ENCODE results near the gene HLA-E. TPM values are rescaled to one million over a fixed set of nuclear protein-coding genes. Genes with fewer than 3 reads are reported as not detected.
"Not testable (repeated sequence)": the region's sequence is repeated elsewhere in the genome, so short reads cannot be mapped to it uniquely, and the experiment has no call there.

The HLA-E gene
- total and polyA plus RNA-seq, 2 donors: 141 to 564 TPM

DNA sequence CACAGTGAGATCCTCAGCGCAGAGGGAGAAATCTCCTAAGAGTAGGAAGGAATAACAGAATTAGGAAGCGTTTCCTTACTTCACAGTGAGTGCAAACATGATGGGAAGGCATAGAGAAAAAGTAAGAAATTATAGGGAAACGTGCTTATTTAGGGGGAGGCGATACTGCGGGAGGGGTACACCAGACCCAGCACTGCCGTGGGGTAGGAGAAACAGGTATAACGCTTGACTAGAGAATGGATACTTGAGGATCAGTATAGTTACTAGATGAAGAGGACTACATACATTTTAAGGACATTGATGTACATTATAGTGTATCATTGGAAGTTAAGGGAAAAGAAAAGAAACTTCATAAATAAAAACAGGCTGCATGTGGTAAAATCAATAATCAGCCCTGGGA lies 26.8 kb upstream of the HLA-E start:
- no peak for DNase-seq (ENCODE audit: extremely low spot score)
- no peak overlapping the region for H3K4me3 ChIP-seq (ENCODE audit: low read depth, low read length)
- no peaks in the 10 kb centered on the region for H3K4me1 ChIP-seq (ENCODE audit: insufficient read depth)
- H3K36me3 ChIP-seq (ENCODE audit: insufficient read depth): no peaks in the 10 kb centered on the region
- 50% methylated on average over 7 of the region's 7 CpGs for WGBS
- no peak overlapping the region for H3K27ac ChIP-seq (ENCODE audit: low read depth)

DNA sequence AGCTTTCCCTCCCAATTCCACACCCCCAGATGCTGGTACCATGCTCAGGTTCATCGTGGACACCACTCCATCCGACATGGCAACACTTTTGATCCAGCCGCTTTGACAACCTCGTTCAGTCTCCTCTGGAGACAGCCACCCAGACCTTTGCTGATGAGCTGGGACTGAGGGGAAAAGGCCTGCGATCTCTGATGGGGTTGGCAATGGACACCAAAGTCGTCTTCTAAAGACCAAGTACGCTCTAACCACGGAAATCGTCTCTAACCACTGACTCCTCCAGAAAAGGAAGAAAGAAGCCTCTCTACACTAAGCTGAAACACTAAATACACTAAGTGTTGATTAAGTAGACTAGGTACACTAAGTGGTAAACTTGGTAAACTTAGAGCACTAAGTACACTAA lies 26.1 kb upstream of the HLA-E start:
- no peak overlapping the region for H3K27ac ChIP-seq (ENCODE audit: low read depth)
- no peak for DNase-seq (ENCODE audit: extremely low spot score)
- no peaks in the 10 kb centered on the region for H3K36me3 ChIP-seq (ENCODE audit: insufficient read depth)
- no peaks in the 10 kb centered on the region for H3K4me1 ChIP-seq (ENCODE audit: insufficient read depth)
- WGBS: 46% methylated on average over 9 of the region's 9 CpGs
- no peak overlapping the region for H3K4me3 ChIP-seq (ENCODE audit: low read depth, low read length)

DNA sequence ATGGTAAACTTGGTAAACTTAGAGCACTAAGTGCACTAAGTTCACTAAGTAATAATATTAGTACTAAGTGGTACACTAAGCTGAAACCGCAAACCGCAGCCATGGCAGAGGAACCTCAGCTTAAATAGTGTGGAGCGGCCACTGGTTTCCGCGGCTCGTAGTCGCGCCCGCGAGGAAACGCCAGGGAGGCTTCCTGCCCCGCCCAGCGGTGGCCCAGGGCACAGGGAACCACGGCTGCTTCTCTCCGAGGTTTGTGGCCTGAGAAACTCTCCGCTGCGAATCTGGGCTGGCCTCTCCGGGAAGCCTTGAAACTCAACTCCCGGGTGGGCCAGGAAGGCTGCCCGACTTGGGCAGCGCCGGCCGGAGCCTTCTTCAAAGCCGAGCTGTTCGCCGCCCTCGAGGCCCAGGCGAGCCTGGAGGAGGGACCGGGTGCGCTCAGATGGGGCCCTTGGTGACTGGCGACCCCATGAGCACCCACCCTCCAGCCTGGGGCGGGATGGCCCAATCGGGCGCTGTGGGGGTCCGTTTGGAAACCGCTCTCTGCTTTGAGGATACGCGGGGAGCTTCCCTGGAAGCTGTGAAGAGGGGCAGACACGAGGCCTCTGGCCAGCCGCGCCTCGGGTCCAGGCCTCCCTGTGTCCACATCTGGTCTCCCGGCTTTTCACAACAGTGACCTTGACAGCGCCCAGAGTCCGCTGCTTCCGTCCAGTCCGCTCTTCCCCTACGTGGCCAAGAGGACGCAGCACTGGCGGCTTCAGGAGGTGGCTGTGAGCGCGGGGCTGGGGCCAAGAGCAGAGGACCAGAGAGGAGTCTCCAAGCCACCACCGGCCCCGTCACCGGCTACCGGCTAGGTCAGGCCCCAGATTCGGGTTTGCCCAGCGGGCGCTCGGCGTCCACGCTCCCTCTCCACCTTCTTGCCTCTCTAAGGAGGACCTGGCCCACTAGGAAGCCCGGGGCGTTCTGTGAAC lies 25.4 kb upstream of the HLA-E start:
- no peaks in the 10 kb centered on the region for H3K4me1 ChIP-seq (ENCODE audit: insufficient read depth)
- WGBS: 15% methylated on average over 64 of the region's 64 CpGs
- no peak overlapping the region for H3K27ac ChIP-seq (ENCODE audit: low read depth)
- no peak for DNase-seq (ENCODE audit: extremely low spot score)
- no peaks in the 10 kb centered on the region for H3K36me3 ChIP-seq (ENCODE audit: insufficient read depth)
- no peak overlapping the region for H3K4me3 ChIP-seq (ENCODE audit: low read depth, low read length)

DNA sequence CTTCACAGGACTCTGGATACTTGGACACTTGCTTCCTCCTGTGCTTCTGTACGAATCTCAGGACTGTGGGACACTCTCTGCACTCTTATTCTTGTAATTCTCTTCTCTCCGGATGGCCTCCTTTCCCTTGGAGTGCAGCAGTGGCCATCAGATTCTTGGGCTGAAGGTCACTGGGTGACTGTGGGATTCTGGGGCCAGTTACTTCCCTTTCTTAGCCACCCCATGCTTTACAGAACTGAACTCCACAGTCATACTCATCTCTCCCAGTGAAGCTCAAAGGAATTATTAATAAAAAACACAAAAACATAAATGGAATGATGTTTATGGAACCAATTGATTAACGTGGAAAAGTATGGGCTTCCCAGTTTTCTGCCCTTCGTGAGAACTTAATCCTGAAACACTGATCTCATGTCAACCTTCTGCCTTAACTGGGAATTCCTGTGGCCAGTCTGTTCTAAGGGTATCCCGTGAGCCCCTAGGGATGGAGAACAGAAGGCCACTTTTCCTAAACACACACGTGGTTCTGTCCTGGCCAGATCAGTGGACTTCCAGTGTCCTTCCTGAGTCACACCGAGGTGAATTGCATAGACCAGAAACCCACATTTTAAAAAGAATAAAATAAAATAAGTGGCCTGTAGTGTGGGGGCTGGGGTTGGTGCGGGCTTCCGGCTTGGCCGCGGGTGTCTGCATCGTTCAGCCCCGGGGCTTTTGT lies 23.6 kb upstream of the HLA-E start:
- DNase-seq (ENCODE audit: extremely low spot score): no peak
- Histone ChIP-seq H3K27ac (ENCODE audit: low read depth) (no peak overlapping the region), H3K4me3 (ENCODE audit: low read depth, low read length) (no peak overlapping the region), H3K36me3 (ENCODE audit: insufficient read depth) (no peaks in the 10 kb centered on the region), H3K4me1 (ENCODE audit: insufficient read depth) (no peaks in the 10 kb centered on the region)
- 11% methylated on average over 13 of the region's 13 CpGs for WGBS

DNA sequence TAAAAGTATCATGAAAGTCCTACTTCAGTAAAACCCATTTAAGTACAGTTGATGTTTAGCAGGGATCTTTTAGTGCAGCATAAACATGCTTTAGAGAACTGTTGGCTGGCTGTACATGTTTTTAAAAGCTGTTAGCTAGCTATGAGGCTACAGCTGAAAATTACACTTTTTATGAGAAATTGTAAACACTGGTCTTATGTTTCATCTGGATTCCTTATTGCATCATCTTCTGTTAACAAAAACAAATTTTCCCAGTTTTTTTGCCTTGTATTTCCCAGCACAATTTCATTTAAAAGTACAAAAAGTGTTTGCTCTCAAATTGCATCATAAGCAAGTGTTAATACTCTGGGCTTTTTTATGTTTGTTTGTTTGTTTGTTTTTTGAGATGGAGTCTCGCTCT lies 18.3 kb upstream of the HLA-E start:
- no peaks in the 10 kb centered on the region for H3K4me1 ChIP-seq (ENCODE audit: insufficient read depth)
- WGBS: 83% methylated on average over 1 of the region's 1 CpG
- no peaks in the 10 kb centered on the region for H3K36me3 ChIP-seq (ENCODE audit: insufficient read depth)
- no peak overlapping the region for H3K4me3 ChIP-seq (ENCODE audit: low read depth, low read length)
- DNase-seq (ENCODE audit: extremely low spot score): no peak
- no peak overlapping the region for H3K27ac ChIP-seq (ENCODE audit: low read depth)

DNA sequence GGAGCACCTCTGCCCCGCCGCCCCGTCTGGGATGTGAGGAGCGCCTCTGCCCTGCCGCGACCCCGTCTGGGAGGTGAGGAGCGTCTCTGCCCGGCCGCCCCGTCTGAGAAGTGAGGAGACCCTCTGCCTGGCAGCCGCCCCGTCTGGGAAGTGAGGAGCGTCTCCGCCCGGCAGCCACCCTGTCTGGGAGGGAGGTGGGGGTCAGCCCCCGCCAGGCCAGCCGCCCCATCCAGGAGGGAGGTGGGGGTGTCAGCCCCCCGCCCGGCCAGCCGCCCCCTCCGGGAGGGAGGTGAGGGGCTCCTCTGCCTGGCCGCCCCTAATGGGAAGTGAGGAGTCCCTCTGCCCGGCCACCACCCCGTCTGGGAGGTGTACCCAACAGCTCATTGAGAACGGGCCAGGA lies 14.2 kb upstream of the HLA-E start:
- H3K36me3 ChIP-seq (ENCODE audit: insufficient read depth); H3K4me1 ChIP-seq (ENCODE audit: insufficient read depth); H3K27ac ChIP-seq (ENCODE audit: low read depth); H3K4me3 ChIP-seq (ENCODE audit: low read depth, low read length); DNase-seq (ENCODE audit: extremely low spot score): not testable (repeated sequence)
- WGBS: 90% methylated on average over 18 of the region's 26 CpGs

DNA sequence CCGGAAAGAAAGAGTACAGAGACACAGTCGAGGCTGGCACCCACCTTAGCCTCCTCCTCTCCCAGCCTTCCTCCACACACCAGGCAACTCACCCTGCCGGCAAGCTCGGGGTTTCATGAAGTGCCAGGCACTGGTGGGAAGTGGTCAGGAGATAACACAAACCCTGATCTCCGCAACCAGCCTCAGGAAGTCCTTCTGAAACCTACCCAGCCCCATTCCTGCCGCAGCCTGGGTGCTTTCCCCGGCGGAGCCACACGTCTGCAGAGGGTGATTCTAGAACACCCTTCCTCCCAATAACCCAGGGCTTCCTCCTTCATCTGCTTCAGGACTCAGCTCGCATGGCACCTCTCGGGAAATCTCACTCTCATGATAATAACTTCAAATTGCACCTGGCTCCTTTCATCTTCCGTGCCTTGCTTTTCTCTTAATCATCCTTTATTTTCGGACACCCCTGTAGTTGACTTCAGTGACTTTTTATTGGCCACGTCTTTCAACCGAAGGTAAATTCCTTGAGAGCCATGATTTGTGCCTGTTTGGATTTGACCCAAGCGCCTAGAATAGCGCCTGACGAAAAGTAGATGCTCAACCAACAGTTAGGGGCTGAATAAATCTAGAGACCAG lies 8.7 kb upstream of the HLA-E start:
- 8% methylated on average over 18 of the region's 18 CpGs for WGBS
- Histone ChIP-seq H3K4me3 (ENCODE audit: low read depth, low read length) (no peak overlapping the region), H3K4me1 (ENCODE audit: insufficient read depth) (no peaks in the 10 kb centered on the region), H3K27ac (ENCODE audit: low read depth) (no peak overlapping the region), H3K36me3 (ENCODE audit: insufficient read depth) (no peaks in the 10 kb centered on the region)
- DNase-seq (ENCODE audit: extremely low spot score): no peak

DNA sequence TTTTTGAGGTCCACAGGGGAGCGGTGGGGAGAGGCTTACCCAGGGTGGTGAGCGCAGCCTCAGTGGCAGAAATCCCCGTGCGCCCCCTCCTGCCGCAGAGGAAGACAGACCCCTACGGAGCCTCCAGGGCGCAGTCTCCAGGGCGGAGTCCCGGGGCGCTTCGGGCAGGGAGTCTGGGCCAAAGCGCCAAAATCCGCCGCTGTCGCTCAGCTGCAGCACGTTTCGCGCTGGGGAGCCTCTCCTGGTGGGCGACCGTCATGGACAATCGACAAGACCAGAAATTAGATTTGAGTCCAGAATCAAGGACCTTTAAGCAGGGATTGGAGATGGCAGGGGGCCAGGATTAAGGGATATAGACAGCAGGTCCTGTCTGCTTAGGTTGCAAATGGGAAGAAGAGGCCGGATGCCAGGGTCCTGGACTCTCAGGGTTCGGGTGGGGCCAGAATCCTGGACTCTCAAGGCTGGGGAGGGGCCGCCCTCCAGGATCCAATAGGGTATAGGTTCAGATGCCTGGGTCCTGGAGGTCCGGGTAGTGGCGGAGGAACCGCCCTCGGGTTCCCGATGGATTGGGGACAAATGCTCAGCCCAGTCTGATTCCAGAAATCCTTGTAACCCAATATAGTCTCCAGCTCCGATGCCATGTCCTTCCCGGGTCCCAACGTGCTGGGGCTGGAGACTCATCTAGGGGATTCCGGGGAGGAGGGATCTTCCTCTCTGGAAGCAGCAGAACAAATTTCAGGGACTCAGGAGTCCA lies 7.9 kb upstream of the HLA-E start:
- Histone ChIP-seq H3K4me3 (ENCODE audit: low read depth, low read length) (no peak overlapping the region), H3K4me1 (ENCODE audit: insufficient read depth) (no peaks in the 10 kb centered on the region), H3K27ac (ENCODE audit: low read depth) (no peak overlapping the region), H3K36me3 (ENCODE audit: insufficient read depth) (no peaks in the 10 kb centered on the region)
- no peak for DNase-seq (ENCODE audit: extremely low spot score)
- WGBS: 6% methylated on average over 33 of the region's 33 CpGs

DNA sequence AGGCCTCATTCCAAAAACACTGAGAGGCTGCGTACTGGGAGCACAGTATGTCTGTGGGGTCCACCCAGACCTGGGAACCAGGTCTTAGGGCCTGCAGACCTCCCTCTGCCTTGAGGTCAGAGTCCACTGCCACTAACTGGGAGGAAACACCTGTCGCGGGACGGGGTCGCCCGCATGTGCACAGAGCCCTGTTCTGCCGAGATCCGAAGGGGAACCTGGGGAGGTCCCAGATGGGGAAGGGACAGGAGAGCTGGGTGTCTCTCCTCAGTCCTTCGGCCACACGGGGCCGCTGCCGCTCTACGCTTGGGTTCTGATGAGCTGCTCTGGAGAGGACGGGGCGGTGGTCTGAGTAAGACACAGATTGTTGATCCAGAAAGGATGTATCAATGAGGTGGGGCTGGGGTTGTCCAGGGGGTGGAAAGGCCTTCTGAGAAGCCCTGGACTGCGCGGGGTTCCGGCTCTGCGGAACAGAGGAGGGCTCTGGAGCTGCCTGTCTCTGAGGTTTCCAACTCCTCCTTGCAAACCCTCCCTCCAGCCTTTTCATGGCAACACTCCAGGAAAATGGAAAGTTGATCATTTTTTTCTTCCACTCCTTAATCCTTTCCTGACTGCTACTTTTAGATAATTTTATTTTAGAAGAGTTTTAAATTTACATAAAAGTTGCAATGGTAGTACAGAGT lies 7.2 kb upstream of the HLA-E start:
- 2% methylated on average over 19 of the region's 19 CpGs for WGBS
- not testable (repeated sequence) for H3K4me1 ChIP-seq (ENCODE audit: insufficient read depth); DNase-seq (ENCODE audit: extremely low spot score); H3K36me3 ChIP-seq (ENCODE audit: insufficient read depth); H3K27ac ChIP-seq (ENCODE audit: low read depth); H3K4me3 ChIP-seq (ENCODE audit: low read depth, low read length)

DNA sequence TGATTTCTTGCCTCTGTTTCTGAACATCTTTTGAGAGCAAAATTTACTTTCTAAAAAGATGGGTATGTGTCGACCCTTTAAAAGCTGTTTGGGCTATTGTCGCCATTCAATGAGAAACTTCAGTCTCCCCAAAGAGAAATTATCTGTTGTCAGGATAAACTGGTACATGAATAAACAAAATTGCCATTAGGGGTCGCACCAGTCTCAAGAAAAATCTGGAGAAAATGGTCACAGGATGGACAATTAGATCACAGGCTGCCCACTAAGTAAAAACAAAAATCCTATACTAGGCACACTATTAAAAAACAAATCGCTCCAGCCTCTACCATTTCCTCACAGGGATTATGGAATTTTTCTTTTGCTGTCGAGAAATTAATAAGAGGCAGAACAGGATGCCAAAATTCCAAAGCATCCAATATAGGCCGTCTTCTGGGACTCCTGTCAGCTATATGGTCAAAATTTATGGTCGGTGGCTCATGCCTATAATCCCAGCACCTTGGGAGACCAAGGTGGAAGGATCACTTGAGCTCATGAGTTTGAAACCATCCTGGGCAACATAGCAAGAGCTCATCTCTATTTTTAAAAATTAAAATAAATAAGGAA lies 5.5 kb upstream of the HLA-E start:
- H3K4me1 ChIP-seq (ENCODE audit: insufficient read depth): no peaks in the 10 kb centered on the region
- no peak for DNase-seq (ENCODE audit: extremely low spot score)
- WGBS: 25% methylated on average over 7 of the region's 7 CpGs
- no peak overlapping the region for H3K27ac ChIP-seq (ENCODE audit: low read depth)
- no peak overlapping the region for H3K4me3 ChIP-seq (ENCODE audit: low read depth, low read length)
- no peaks in the 10 kb centered on the region for H3K36me3 ChIP-seq (ENCODE audit: insufficient read depth)

DNA sequence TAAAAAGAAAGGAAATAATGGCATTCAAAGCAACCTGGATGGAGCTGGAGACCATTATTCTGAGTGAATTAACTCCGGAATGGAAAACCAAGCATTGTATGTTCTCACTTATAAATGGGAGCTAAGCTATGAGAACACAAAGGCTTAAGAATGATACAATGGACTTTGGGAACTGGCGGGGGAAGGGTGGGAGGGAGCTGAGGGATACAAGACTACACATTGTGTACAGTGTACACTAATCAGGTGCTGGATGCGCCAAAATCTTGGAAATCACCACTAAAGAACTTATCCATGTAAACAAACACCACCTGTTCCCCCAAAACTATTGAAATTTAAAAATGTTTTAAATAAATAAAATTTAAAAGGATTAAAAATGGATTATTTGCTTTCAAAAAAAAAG lies 4.1 kb upstream of the HLA-E start:
- no peaks in the 10 kb centered on the region for H3K4me1 ChIP-seq (ENCODE audit: insufficient read depth)
- no peak for DNase-seq (ENCODE audit: extremely low spot score)
- no peak overlapping the region for H3K27ac ChIP-seq (ENCODE audit: low read depth)
- no peak overlapping the region for H3K4me3 ChIP-seq (ENCODE audit: low read depth, low read length)
- WGBS: 76% methylated on average over 3 of the region's 3 CpGs
- H3K36me3 ChIP-seq (ENCODE audit: insufficient read depth): no peaks in the 10 kb centered on the region

DNA sequence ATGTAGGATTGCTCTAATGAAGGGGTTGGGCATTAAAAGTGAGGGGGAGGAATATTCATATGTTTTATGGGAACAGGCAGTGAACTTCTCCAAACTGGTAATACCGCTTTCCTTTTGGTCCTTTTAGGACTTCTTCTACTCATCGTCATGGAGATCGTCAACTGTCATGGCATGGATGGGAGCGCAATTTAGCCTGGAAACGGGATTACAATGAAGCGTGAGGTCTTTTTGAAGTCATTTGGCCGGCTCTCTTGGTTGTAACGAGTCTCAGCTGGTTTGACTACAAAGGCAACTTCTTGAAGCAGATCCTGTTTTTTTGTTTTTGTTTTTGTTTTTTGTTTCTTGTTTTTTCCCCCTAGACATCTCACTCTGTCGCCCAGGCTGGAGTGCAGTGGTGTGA lies 1.4 kb upstream of the HLA-E start:
- peaks cover 7% of the 10 kb centered on the region for H3K36me3 ChIP-seq (ENCODE audit: insufficient read depth)
- no peak overlapping the region for H3K27ac ChIP-seq (ENCODE audit: low read depth)
- DNase-seq (ENCODE audit: extremely low spot score): no peak
- no peaks in the 10 kb centered on the region for H3K4me1 ChIP-seq (ENCODE audit: insufficient read depth)
- H3K4me3 ChIP-seq (ENCODE audit: low read depth, low read length): no peak overlapping the region
- WGBS: 62% methylated on average over 9 of the region's 9 CpGs
